Panc1 (cell line): ENCODE measurements around the gene RSRP1. TPM values are rescaled to one million over a fixed set of nuclear protein-coding genes. Genes with fewer than 3 reads are reported as not detected.

ENCODE experiments used
- ATAC-seq: fragments of 200-7000 bp; cut with Tn5 transposase; 2 replicates; pipeline ENCODE4 v1.9.1; 2020; ENCODE audit warnings: mild to moderate bottlenecking, moderate library complexity
- BruUV-seq: library from RNA; stranded (reverse); fragments of 400-500 nt; replicated peaks from 2 replicates; lab custom pipeline; 2021; lab: Mats Ljungman, UMichigan
- CTCF ChIA-PET: fragments of 300-600 bp; sonication (Branson Sonifier 250); formaldehyde crosslinking; loops from one replicate; lab custom pipeline; 2022; ENCODE audit warnings: antibody characterized with exemption; lab: Charles Lee
- POLR2A ChIA-PET: fragments of 300-600 bp; sonication (Branson Sonifier 250); formaldehyde crosslinking; loops from one replicate; lab custom pipeline; 2022; ENCODE audit warnings: antibody characterized with exemption; lab: Charles Lee
- DNase-seq: peaks from one replicate; pipeline ENCODE4 v3.0.0-alpha.2; 2010; ENCODE audit warnings: low read depth, low spot score
- H3K27ac ChIP-seq: 2 replicates; pipeline ENCODE4 v1.5.1; 2011; ENCODE audit warnings: mild to moderate bottlenecking, low read length, inconsistent platforms
- H3K27me3 ChIP-seq: fragments of 200-500 bp; sonication (Bioruptor generic); 2 replicates; pipeline ENCODE4 v1.6.0; 2014; ENCODE audit warnings: low read length, inconsistent platforms; ENCODE audit not compliant: control insufficient read depth, insufficient read depth
- H3K36me3 ChIP-seq: fragments of 200-500 bp; sonication (Bioruptor generic); 2 replicates; pipeline ENCODE4 v1.5.1; 2014; ENCODE audit warnings: inconsistent platforms, mild to moderate bottlenecking, low read length, moderate library complexity; ENCODE audit not compliant: control insufficient read depth, insufficient read depth
- H3K4me1 ChIP-seq: 2 replicates; pipeline ENCODE4 v1.5.1; 2011; ENCODE audit warnings: inconsistent platforms, mild to moderate bottlenecking, low read length, moderate library complexity; ENCODE audit not compliant: control insufficient read depth, insufficient read depth
- H3K4me3 ChIP-seq, 2 experiments: 2 replicates each; pipeline ENCODE4 v1.5.1; 2011 to 2012; ENCODE audit warnings: low read depth in 2 of 2, low read length in 2 of 2, mild to moderate bottlenecking in 2 of 2, inconsistent platforms in 1 of 2, moderate library complexity in 1 of 2
- H3K9me3 ChIP-seq: fragments of 200-500 bp; sonication (Bioruptor generic); 2 replicates; pipeline ENCODE4 v1.5.1; 2014; ENCODE audit warnings: low read depth, mild to moderate bottlenecking, inconsistent platforms, low read length, moderate library complexity; ENCODE audit not compliant: control insufficient read depth, insufficient read depth
- CTCF ChIP-seq: fragments of 450-650 bp; IDR thresholded peaks from 2 replicates; pipeline ENCODE4 v1.5.1; 2017; ENCODE audit warnings: mild to moderate bottlenecking
- POLR2AphosphoS5 ChIP-seq: IDR thresholded peaks from 2 replicates; pipeline ENCODE4 v1.6.1; 2012; ENCODE audit warnings: mild to moderate bottlenecking, low read depth, low read length, moderate library complexity
- REST ChIP-seq, 2 experiments: IDR thresholded peaks; 2 replicates each; pipeline ENCODE4 v1.6.1; 2011 to 2012; ENCODE audit warnings: low read depth in 2 of 2, control low read depth in 1 of 2, low read length in 1 of 2, mild to moderate bottlenecking in 1 of 2, moderate library complexity in 1 of 2; ENCODE audit not compliant: insufficient read depth in 1 of 2
- SIN3A ChIP-seq: IDR thresholded peaks from 2 replicates; pipeline ENCODE4 v1.6.1; 2012; ENCODE audit warnings: low read depth, mild to moderate bottlenecking, low read length, moderate library complexity, borderline replicate concordance; ENCODE audit not compliant: insufficient read depth
- TCF7L2 ChIP-seq: IDR thresholded peaks from 2 replicates; pipeline ENCODE4 v1.6.1; 2011; ENCODE audit warnings: mild to moderate bottlenecking, low read depth, low read length, inconsistent platforms
- in situ Hi-C: cut with HindIII; loops from 2 replicates; pipeline ENCODE4 v1.10.0; 2016; ENCODE audit warnings: low sequenced_read_pairs, low pct_unique_long_range_greater_than_20kb
- intact Hi-C: fragments of 100-400 bp; cut with micrococcal nuclease; formaldehyde crosslinking; loops from one replicate; pipeline ENCODE4 v1.10.0; 2022; ENCODE audit not compliant: unreplicated experiment
- total RNA-seq: library from RNA; stranded (reverse); gene quantifications from one replicate; pipeline ENCODE4 v1.2.1, GENCODE V29; 2021; ENCODE audit not compliant: unreplicated experiment

RSRP1 gene
- total RNA-seq, 1 experiment from 2014 or later: 104 TPM

GRCh38 chr1:25256578-25256965, 9.3 kb upstream of the RSRP1 start:
- ChIA-PET CTCF (no interaction called here), POLR2A (no interaction called here)
- Histone ChIP-seq H3K27me3 (no peaks in the 10 kb centered on the region), H3K36me3 (no peaks in the 10 kb centered on the region), H3K4me3 (no peak overlapping the region), H3K27ac (no peak overlapping the region), H3K9me3 (no peaks in the 10 kb centered on the region), H3K4me1 (peaks cover 5% of the 10 kb centered on the region; the same call in 1 of the 2 replicates)
- DNase-seq: no peak
- no peak for ATAC-seq
- BruUV-seq: no TSS peak
- TF ChIP-seq REST (IDR thresholded peaks at IDR 0.05; ENCODE audit: insufficient read depth in 1 of 2, low read depth in 2 of 2, low read length in 1 of 2) (no peak), POLR2AphosphoS5 (no peak), CTCF (no peak), TCF7L2 (no peak), SIN3A (no peak)
- intact Hi-C loops (no loop called here), in situ Hi-C loops (no loop called here)

- Histone ChIP-seq H3K27ac (no peak overlapping the region), H3K4me1 (peaks cover 5% of the 10 kb centered on the region; the same call in 1 of the 2 replicates), H3K9me3 (no peaks in the 10 kb centered on the region), H3K36me3 (no peaks in the 10 kb centered on the region), H3K4me3 (no peak overlapping the region), H3K27me3 (no peaks in the 10 kb centered on the region)
- no TSS peak for BruUV-seq
- POLR2A ChIA-PET: interaction anchor here (0.6 to 0.7 kb wide), 2 partner anchors 13 to 1675 kb away, joined by 6 to 7 read pairs; no protein-coding TSS in a partner anchor
- TF ChIP-seq POLR2AphosphoS5: no peak
- no peak for TF ChIP-seq SIN3A
- TF ChIP-seq TCF7L2: no peak
- TF ChIP-seq REST (IDR thresholded peaks at IDR 0.05; ENCODE audit: insufficient read depth in 1 of 2, low read depth in 2 of 2, low read length in 1 of 2): no peak
- no peak for TF ChIP-seq CTCF
- in situ Hi-C loops (no loop called here), intact Hi-C loops (no loop called here)
- ATAC-seq: no peak
- CTCF ChIA-PET: interaction anchor here (0.6 kb wide), 2 partner anchors 24 to 715 kb away, joined by 3 to 4 read pairs; no protein-coding TSS in a partner anchor
- no peak for DNase-seq
These were observed 8.7 kb upstream of the RSRP1 start for GRCh38 chr1:25255706-25256577.
